Endothelial cell of umbilical vein (primary cell): Measurements from ENCODE around the gene PPFIA2. TPM values are rescaled to one million over a fixed set of nuclear protein-coding genes. Genes with fewer than 3 reads are reported as not detected.

Experiments used
- BruUV-seq: library from RNA; stranded (reverse); fragments of 400-500 nt; replicated peaks from 2 replicates; lab custom pipeline; 2021; lab: Mats Ljungman, UMichigan
- CTCF ChIA-PET: fragments of 300-600, 350-600 bp; sonication (Branson Sonifier 250); formaldehyde crosslinking; loops from one replicate; lab custom pipeline; 2021; ENCODE audit warnings: antibody characterized with exemption, inconsistent platforms; lab: Charles Lee
- POLR2A ChIA-PET: fragments of 300-600, 350-600 bp; sonication (Branson Sonifier 250); formaldehyde crosslinking; loops from one replicate; lab custom pipeline; 2021; ENCODE audit warnings: antibody characterized with exemption, inconsistent platforms; lab: Charles Lee
- DNase-seq: peaks from one replicate; pipeline ENCODE4 v3.0.0-alpha.2; 2011; ENCODE audit warnings: low read depth, low spot score
- FAIRE-seq: peaks from 2 replicates; lab custom pipeline; 2011; peaks lifted over from hg19 to GRCh38; lab: Jason Lieb, UNC
- H2AFZ ChIP-seq: 2 replicates; pipeline ENCODE4 v1.6.0; 2012; ENCODE audit warnings: low read depth, low read length, control low read depth, inconsistent platforms
- H3K27ac ChIP-seq: 2 replicates; pipeline ENCODE4 v1.5.1; 2011; ENCODE audit warnings: low read depth, mild to moderate bottlenecking, control low read depth, low read length, moderate library complexity; ENCODE audit not compliant: insufficient read depth
- H3K27me3 ChIP-seq, 2 experiments: 2 replicates each; pipeline versions ENCODE4 v1.6.0 to v1.6.1; 2011; ENCODE audit warnings: low read length in 2 of 2, mixed read lengths in 1 of 2; ENCODE audit not compliant: control insufficient read depth in 2 of 2, insufficient read depth in 2 of 2
- H3K36me3 ChIP-seq, 2 experiments: 2 replicates in 1 of 2; 3 replicates in 1 of 2; pipeline ENCODE4 v1.5.1; 2011; ENCODE audit warnings: low read length in 2 of 2, mild to moderate bottlenecking in 1 of 2, moderate library complexity in 1 of 2; ENCODE audit not compliant: control insufficient read depth in 2 of 2, insufficient read depth in 2 of 2; ENCODE audit errors: extremely low read depth in 1 of 2
- H3K4me1 ChIP-seq: 3 replicates; pipeline ENCODE4 v1.5.1; 2011; ENCODE audit warnings: mild to moderate bottlenecking, low read length; ENCODE audit not compliant: control insufficient read depth, insufficient read depth; ENCODE audit errors: extremely low read depth
- H3K4me2 ChIP-seq: 2 replicates; pipeline ENCODE4 v1.6.1; 2011; ENCODE audit warnings: low read length, control low read depth, mixed read lengths; ENCODE audit not compliant: insufficient read depth
- H3K4me3 ChIP-seq, 3 experiments: fragments of 200-600 bp in 1 of 3; sonication (generic), shearing (Covaris generic) in 1 of 3; replicated peaks in 1 of 3; 2 replicates each; pipeline ENCODE4 v1.5.1; 2011 to 2016; ENCODE audit warnings: control low read depth in 3 of 3, low read length in 3 of 3, mild to moderate bottlenecking in 2 of 3, inconsistent platforms in 1 of 3, low read depth in 1 of 3, moderate library complexity in 1 of 3; ENCODE audit not compliant: insufficient read depth in 1 of 3
- H3K79me2 ChIP-seq: 2 replicates; pipeline ENCODE4 v1.6.0; 2012; ENCODE audit warnings: low read length, inconsistent platforms; ENCODE audit not compliant: control insufficient read depth, insufficient read depth
- H3K9ac ChIP-seq: replicated peaks from 2 replicates; pipeline ENCODE3; 2011; ENCODE audit warnings: low read length, control low read depth; ENCODE audit not compliant: insufficient read depth; ENCODE audit errors: extremely low read depth
- H3K9me1 ChIP-seq: replicated peaks from 3 replicates; pipeline ENCODE4 v1.6.0; 2011; ENCODE audit warnings: mild to moderate bottlenecking, low read length; ENCODE audit not compliant: control insufficient read depth, insufficient read depth; ENCODE audit errors: extremely low read depth
- H3K9me3 ChIP-seq: replicated peaks from 2 replicates; pipeline ENCODE4 v1.5.1; 2012; ENCODE audit warnings: low read length, inconsistent platforms; ENCODE audit not compliant: control insufficient read depth, insufficient read depth
- H4K20me1 ChIP-seq: replicated peaks from 2 replicates; pipeline ENCODE3; 2011; ENCODE audit warnings: mild to moderate bottlenecking, low read length; ENCODE audit not compliant: control insufficient read depth, insufficient read depth; ENCODE audit errors: extremely low read depth
- EZH2 ChIP-seq: IDR thresholded peaks from 2 replicates; pipeline ENCODE4 v1.6.1; 2012; ENCODE audit warnings: borderline replicate concordance, low read depth, mild to moderate bottlenecking, moderate library complexity, low read length, inconsistent platforms; ENCODE audit not compliant: severe bottlenecking
- FOS ChIP-seq: IDR thresholded peaks from 2 replicates; pipeline ENCODE4 v1.6.1; 2011; ENCODE audit warnings: mild to moderate bottlenecking, low read length, moderate library complexity, borderline replicate concordance; ENCODE audit not compliant: insufficient read depth
- GATA2 ChIP-seq: IDR thresholded peaks from 2 replicates; pipeline ENCODE4 v1.7.0; 2011; ENCODE audit warnings: low read depth, mild to moderate bottlenecking, moderate library complexity, mixed read lengths, low read length; ENCODE audit not compliant: insufficient read length, insufficient read depth
- JUN ChIP-seq: IDR thresholded peaks from 2 replicates; pipeline ENCODE4 v1.6.1; 2011; ENCODE audit warnings: borderline replicate concordance, low read depth; ENCODE audit not compliant: insufficient read length, insufficient read depth
- MYC ChIP-seq: IDR thresholded peaks from one replicate; pipeline ENCODE4 v1.6.1; 2011; ENCODE audit warnings: mild to moderate bottlenecking, low read depth, low read length
- POLR2A ChIP-seq: IDR thresholded peaks from 2 replicates; pipeline ENCODE4 v1.6.1; 2012; ENCODE audit warnings: low read depth, mild to moderate bottlenecking, control low read depth, low read length
- POLR2AphosphoS5 ChIP-seq: IDR thresholded peaks from 2 replicates; pipeline ENCODE4 v1.6.1; 2012; ENCODE audit warnings: low read depth, mild to moderate bottlenecking, control low read depth, low read length, moderate library complexity; ENCODE audit not compliant: insufficient read depth
- dilution Hi-C: fragments of 300-500 bp; cut with MboI; formaldehyde crosslinking; loops from one replicate; pipeline ENCODE4 v1.15.0; 2019; ENCODE audit warnings: low sequenced_read_pairs; ENCODE audit not compliant: extremely low pct_ligation_motif_present
- intact Hi-C: fragments of 100-400 bp; cut with micrococcal nuclease; formaldehyde crosslinking; loops from one replicate; pipeline ENCODE4 v1.10.0; 2022
- polyA plus RNA-seq, 4 experiments: library from polyadenylated mRNA; depleted of rRNA in 3 of 4; stranded (reverse) in 3 of 4; unstranded in 1 of 4; fragments of >200 nt; gene quantifications; 2 replicates each; pipeline versions ENCODE4 v1.2.1 to v1.2.3, GENCODE V29; 2011 to 2012; ENCODE audit warnings: missing spikeins in 1 of 4
- total RNA-seq: library from RNA; stranded (reverse); gene quantifications from 2 replicates; pipeline ENCODE4 v1.2.3, GENCODE V29; 2021
- TF ChIP-seq, protein P1 (sequence below): IDR thresholded peaks from 2 replicates; pipeline ENCODE4 v1.6.1; 2011; ENCODE audit not compliant: insufficient read depth, insufficient read length
- TF ChIP-seq, protein P2 (sequence below), 2 donors: IDR thresholded peaks; 1 replicate in 1 of 2; 2 replicates in 1 of 2; pipeline ENCODE4 v1.5.1; 2011; ENCODE audit warnings: low read length in 2 of 2, mild to moderate bottlenecking in 2 of 2, moderate library complexity in 2 of 2, control low read depth in 1 of 2, inconsistent platforms in 1 of 2, low read depth in 1 of 2; ENCODE audit not compliant: insufficient read depth in 1 of 2; ENCODE audit errors: extremely low read depth in 1 of 2

PPFIA2 gene
- total and polyA plus RNA-seq, 2 donors (not counting 3 experiments of a cell fraction or from before 2014, with no cell fraction given) = not detected

DNA sequence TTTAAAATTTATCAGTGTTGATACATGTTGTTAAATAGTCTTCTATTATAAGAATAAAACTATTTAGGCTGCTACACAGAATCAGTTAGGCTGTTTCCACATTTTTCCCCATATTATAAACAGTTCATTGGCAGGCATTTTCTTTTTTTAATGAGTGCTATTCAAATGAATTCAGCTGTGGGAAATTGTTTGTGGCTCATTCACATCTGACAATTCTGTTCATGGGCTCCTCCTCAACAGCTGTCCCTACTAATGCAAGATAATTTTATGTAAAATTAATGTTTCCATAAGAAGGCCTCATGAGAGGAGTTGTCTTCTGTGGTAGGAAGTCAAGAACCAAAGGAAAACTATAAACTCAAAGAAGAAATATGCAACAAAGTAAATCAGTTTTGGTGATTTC is 218.0 kb downstream of the PPFIA2 start:
- H2AFZ ChIP-seq = no peak overlapping the region
- DNase-seq = no peak
- TF ChIP-seq GATA2 (no peak), POLR2A (no peak), POLR2AphosphoS5 (no peak), JUN (no peak), EZH2 (no peak), FOS (no peak), MYC (no peak)
- TF ChIP-seq, protein P1, sequence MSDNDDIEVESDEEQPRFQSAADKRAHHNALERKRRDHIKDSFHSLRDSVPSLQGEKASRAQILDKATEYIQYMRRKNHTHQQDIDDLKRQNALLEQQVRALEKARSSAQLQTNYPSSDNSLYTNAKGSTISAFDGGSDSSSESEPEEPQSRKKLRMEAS = no peak
- TF ChIP-seq, protein P2, sequence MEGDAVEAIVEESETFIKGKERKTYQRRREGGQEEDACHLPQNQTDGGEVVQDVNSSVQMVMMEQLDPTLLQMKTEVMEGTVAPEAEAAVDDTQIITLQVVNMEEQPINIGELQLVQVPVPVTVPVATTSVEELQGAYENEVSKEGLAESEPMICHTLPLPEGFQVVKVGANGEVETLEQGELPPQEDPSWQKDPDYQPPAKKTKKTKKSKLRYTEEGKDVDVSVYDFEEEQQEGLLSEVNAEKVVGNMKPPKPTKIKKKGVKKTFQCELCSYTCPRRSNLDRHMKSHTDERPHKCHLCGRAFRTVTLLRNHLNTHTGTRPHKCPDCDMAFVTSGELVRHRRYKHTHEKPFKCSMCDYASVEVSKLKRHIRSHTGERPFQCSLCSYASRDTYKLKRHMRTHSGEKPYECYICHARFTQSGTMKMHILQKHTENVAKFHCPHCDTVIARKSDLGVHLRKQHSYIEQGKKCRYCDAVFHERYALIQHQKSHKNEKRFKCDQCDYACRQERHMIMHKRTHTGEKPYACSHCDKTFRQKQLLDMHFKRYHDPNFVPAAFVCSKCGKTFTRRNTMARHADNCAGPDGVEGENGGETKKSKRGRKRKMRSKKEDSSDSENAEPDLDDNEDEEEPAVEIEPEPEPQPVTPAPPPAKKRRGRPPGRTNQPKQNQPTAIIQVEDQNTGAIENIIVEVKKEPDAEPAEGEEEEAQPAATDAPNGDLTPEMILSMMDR (IDR thresholded peaks at IDR 0.05; ENCODE audit: extremely low read depth in 1 of 2, insufficient read depth in 1 of 2, low read depth in 1 of 2, low read length in 2 of 2) = no peak
- ChIA-PET CTCF (no interaction called here), POLR2A (no interaction called here)
- no peak overlapping the region for H3K4me3 ChIP-seq
- FAIRE-seq = no peak
- intact Hi-C loops = no loop called here
- dilution Hi-C loops = no loop called here
- no peaks in the 10 kb centered on the region for H3K36me3 ChIP-seq
- H3K9ac ChIP-seq = no peak overlapping the region
- H3K27me3 ChIP-seq = no peaks in the 10 kb centered on the region
- H3K27ac ChIP-seq = no peak overlapping the region
- no peak overlapping the region for H3K4me2 ChIP-seq
- H3K9me1 ChIP-seq = no peaks in the 10 kb centered on the region
- H3K4me1 ChIP-seq = no peaks in the 10 kb centered on the region
- no peaks in the 10 kb centered on the region for H3K79me2 ChIP-seq
- H3K9me3 ChIP-seq = no peaks in the 10 kb centered on the region
- no TSS peak for BruUV-seq
- H4K20me1 ChIP-seq = no peaks in the 10 kb centered on the region
